SU-DHL-6 (cell line): Measurements from ENCODE around the gene PTPRN2.

Experiments
- H2AFZ ChIP-seq: fragments of 200-600 bp; sonication (generic); 2 replicates; pipeline ENCODE4 v1.6.1; 2014; ENCODE audit warnings: low read depth, mild to moderate bottlenecking, moderate library complexity, mixed read lengths, antibody characterized with exemption, low read length; ENCODE audit not compliant: severe bottlenecking
- H3F3A ChIP-seq: fragments of 200-600 bp; shearing (Covaris generic); 2 replicates; pipeline ENCODE4 v1.6.0; 2016; ENCODE audit warnings: antibody characterized with exemption, mild to moderate bottlenecking; ENCODE audit not compliant: insufficient read depth
- H3K27ac ChIP-seq: fragments of 200-600 bp; sonication (generic); 2 replicates; pipeline ENCODE4 v1.5.1; 2016; ENCODE audit warnings: low read depth, mild to moderate bottlenecking, low read length, moderate library complexity, mixed read lengths
- H3K27me3 ChIP-seq: fragments of 200-600 bp; sonication (generic), shearing (Covaris generic); 2 replicates; pipeline ENCODE4 v1.6.0; 2014; ENCODE audit warnings: mild to moderate bottlenecking, low read length
- H3K36me3 ChIP-seq: fragments of 200-600 bp; sonication (generic); 2 replicates; pipeline ENCODE4 v1.6.1; 2014; ENCODE audit warnings: mild to moderate bottlenecking, low read length, mixed read lengths
- H3K4me2 ChIP-seq: fragments of 300-600, 200-600 bp; shearing (Covaris generic), sonication (generic); 2 replicates; pipeline ENCODE4 v1.6.0; 2014; ENCODE audit warnings: low read length, low read depth, mild to moderate bottlenecking; ENCODE audit not compliant: poor library complexity, severe bottlenecking
- H3K4me3 ChIP-seq: fragments of 200-600 bp; sonication (generic); 2 replicates; pipeline ENCODE4 v1.5.1; 2014; ENCODE audit warnings: antibody characterized with exemption, low read length, mild to moderate bottlenecking, mixed read lengths; ENCODE audit not compliant: insufficient read depth, poor library complexity, severe bottlenecking
- H3K79me2 ChIP-seq: fragments of 200-600 bp; sonication (generic); 2 replicates; pipeline ENCODE4 v1.6.1; 2014; ENCODE audit warnings: mild to moderate bottlenecking, low read length, moderate library complexity; ENCODE audit not compliant: insufficient read depth
- H3K9ac ChIP-seq: fragments of 200-600 bp; sonication (generic); 2 replicates; pipeline ENCODE4 v1.7.0; 2014; ENCODE audit warnings: mild to moderate bottlenecking, low read length
- H3K9me2 ChIP-seq: fragments of 200-600 bp; sonication (generic); replicated peaks from 2 replicates; pipeline ENCODE4 v1.6.1; 2014; ENCODE audit warnings: low read length; ENCODE audit not compliant: insufficient read depth
- H3K9me3 ChIP-seq: fragments of 200-600 bp; sonication (generic); 2 replicates; pipeline ENCODE4 v1.6.1; 2014; ENCODE audit warnings: low read length, mixed read lengths; ENCODE audit not compliant: insufficient read depth
- H4K20me1 ChIP-seq: fragments of 200-600 bp; sonication (generic); 2 replicates; pipeline ENCODE4 v1.6.1; 2014; ENCODE audit warnings: low read depth, mild to moderate bottlenecking, antibody characterized with exemption, low read length, moderate library complexity, mixed read lengths
- EZH2phosphoT487 ChIP-seq: fragments of 200-600 bp; sonication (generic), shearing (Covaris generic); conservative IDR thresholded peaks from 2 replicates; pipeline ENCODE4 v1.6.1; 2018; ENCODE audit warnings: mild to moderate bottlenecking, antibody characterized with exemption, low read length, moderate library complexity, mixed read lengths
- TF ChIP-seq, protein P1 (sequence below): fragments of 200-600 bp; sonication (generic); IDR thresholded peaks from one replicate; pipeline ENCODE4 v1.5.1; 2017; ENCODE audit warnings: antibody characterized with exemption, mild to moderate bottlenecking, low read length, moderate library complexity; ENCODE audit not compliant: insufficient read depth, poor library complexity, severe bottlenecking

PTPRN2 gene

DNA sequence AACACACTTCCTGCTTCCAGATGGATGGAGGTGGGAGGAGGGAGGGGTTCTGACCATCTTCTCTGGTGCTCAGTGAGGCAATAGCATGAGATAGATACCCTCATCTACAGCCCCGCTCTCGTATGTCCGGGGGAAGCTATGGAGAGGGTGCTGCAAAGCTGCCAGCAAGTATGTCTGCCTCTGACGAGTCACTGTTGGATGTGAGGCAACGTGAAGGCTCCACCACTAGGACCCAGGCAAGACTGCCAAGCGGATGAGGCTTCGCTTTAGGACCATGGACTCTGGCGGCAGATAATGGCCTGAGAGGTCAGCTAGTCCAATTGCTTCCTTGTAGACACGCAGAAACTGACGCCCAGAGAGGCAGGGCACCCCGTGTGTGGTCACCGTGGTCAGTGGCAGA lies 601.6 kb downstream of the PTPRN2 start:
- Histone ChIP-seq H3K4me2 (no peak overlapping the region), H3K36me3 (no peaks in the 10 kb centered on the region), H4K20me1 (no peaks in the 10 kb centered on the region), H3K4me3 (no peak overlapping the region), H3K9me2 (no peaks in the 10 kb centered on the region), H3K9me3 (no peaks in the 10 kb centered on the region), H3K79me2 (no peaks in the 10 kb centered on the region), H3K27ac (no peak overlapping the region), H3F3A (no peaks in the 10 kb centered on the region), H3K9ac (no peak overlapping the region), H2AFZ (no peak overlapping the region), H3K27me3 (no peaks in the 10 kb centered on the region)
- TF ChIP-seq EZH2phosphoT487 = no peak
- TF ChIP-seq, protein P1, sequence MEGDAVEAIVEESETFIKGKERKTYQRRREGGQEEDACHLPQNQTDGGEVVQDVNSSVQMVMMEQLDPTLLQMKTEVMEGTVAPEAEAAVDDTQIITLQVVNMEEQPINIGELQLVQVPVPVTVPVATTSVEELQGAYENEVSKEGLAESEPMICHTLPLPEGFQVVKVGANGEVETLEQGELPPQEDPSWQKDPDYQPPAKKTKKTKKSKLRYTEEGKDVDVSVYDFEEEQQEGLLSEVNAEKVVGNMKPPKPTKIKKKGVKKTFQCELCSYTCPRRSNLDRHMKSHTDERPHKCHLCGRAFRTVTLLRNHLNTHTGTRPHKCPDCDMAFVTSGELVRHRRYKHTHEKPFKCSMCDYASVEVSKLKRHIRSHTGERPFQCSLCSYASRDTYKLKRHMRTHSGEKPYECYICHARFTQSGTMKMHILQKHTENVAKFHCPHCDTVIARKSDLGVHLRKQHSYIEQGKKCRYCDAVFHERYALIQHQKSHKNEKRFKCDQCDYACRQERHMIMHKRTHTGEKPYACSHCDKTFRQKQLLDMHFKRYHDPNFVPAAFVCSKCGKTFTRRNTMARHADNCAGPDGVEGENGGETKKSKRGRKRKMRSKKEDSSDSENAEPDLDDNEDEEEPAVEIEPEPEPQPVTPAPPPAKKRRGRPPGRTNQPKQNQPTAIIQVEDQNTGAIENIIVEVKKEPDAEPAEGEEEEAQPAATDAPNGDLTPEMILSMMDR = no peak

DNA sequence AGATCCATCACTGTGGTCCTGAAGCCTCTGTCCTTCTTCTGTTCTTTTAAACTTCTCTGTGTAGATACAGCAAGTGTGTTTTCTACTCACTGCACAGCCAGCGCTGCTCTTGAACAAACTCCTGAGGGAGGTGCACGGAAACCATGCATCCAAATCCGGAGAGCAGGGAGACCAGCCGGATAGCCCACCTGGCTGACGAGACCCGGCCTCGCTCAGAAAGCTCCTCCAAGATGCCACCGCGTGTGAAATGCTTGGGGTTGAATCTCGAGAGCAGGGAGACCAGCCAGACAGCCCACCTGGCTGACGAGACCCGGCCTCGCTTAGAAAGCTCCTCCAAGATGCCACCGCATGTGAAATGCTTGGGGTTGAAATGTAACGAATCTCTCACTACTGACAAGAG lies 602.0 kb downstream of the PTPRN2 start:
- H3K9me2 ChIP-seq = no peaks in the 10 kb centered on the region
- H3K9me3 ChIP-seq = no peaks in the 10 kb centered on the region
- no peaks in the 10 kb centered on the region for H3F3A ChIP-seq
- no peak overlapping the region for H3K4me3 ChIP-seq
- H4K20me1 ChIP-seq = no peaks in the 10 kb centered on the region
- no peaks in the 10 kb centered on the region for H3K27me3 ChIP-seq
- H3K9ac ChIP-seq = no peak overlapping the region
- no peaks in the 10 kb centered on the region for H3K36me3 ChIP-seq
- no peak overlapping the region for H3K27ac ChIP-seq
- no peak overlapping the region for H3K4me2 ChIP-seq
- TF ChIP-seq, protein P1 = no peak
- TF ChIP-seq EZH2phosphoT487 = no peak
- H2AFZ ChIP-seq = no peak overlapping the region
- H3K79me2 ChIP-seq = no peaks in the 10 kb centered on the region

DNA sequence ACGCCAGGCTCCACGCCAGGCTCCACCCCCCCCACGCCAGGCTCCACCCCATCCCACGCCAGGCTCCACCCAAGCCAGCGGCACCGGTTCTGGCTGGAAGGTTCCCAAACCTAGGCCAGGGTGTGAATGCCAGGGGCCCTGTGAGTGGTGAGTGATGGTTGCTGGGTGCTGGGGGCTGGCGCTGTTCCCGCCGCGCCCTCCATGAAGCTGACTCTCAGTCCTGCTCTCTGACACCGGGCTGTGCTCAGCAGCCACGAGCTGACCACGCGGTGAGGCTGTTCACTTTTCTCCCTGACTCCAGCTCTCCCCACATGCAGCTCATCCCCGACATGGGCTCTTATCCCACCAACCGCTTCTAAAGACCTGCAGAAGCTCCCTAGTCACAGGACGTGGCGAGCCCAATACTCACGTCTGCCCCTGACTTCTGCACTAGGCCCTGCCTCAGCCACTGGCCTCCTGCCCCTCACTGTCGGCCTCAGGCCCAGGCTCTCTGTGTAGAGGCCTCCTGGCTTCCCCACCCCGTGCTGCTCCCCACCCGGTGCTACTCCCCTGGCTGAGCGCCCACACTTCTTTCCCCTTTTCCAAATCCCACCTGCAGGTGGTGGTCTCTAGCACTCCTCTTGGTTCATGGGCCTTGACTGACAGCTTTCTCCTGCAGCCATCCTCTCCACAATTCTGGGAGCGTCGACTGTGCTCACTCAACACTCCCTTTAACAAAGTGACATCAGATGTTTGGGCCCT lies 603.0 kb downstream of the PTPRN2 start:
- Histone ChIP-seq H3K27me3 (no peaks in the 10 kb centered on the region), H3K9ac (no peak overlapping the region), H3K9me3 (no peaks in the 10 kb centered on the region), H3K27ac (no peak overlapping the region), H3K36me3 (no peaks in the 10 kb centered on the region), H4K20me1 (no peaks in the 10 kb centered on the region), H3K4me2 (no peak overlapping the region), H3K4me3 (no peak overlapping the region), H3K79me2 (no peaks in the 10 kb centered on the region), H3K9me2 (no peaks in the 10 kb centered on the region), H2AFZ (no peak overlapping the region), H3F3A (no peaks in the 10 kb centered on the region)
- TF ChIP-seq EZH2phosphoT487 = no peak
- TF ChIP-seq, protein P1 = no peak
